ENCODE data around the gene CYP2D6. TPM values are rescaled to one million over a fixed set of nuclear protein-coding genes. Genes with fewer than 3 reads are reported as not detected.

Gene CYP2D6
- total RNA-seq, 1 experiment from 2014 or later: 2.7 TPM

GRCh38 chr22:42155053-42155543 is 24.5 kb upstream of the CYP2D6 start:
- Histone ChIP-seq H3K9me3 (ENCODE audit: control insufficient read depth, insufficient read depth, low read depth, low read length) (no peaks in the 10 kb centered on the region), H3K36me3 (ENCODE audit: control insufficient read depth, insufficient read depth, low read length) (peaks cover 2% of the 10 kb centered on the region; the same call in 1 of the 2 replicates), H3K4me1 (ENCODE audit: control insufficient read depth, insufficient read depth, low read length) (no peaks in the 10 kb centered on the region), H3K4me3 (ENCODE audit: low read depth in 2 of 2, low read length in 2 of 2) (no peak overlapping the region), H3K27ac (ENCODE audit: low read length) (no peak overlapping the region), H3K27me3 (ENCODE audit: control insufficient read depth, insufficient read depth, low read length) (no peaks in the 10 kb centered on the region)
- ChIA-PET CTCF (no interaction called here), POLR2A (no interaction called here)
- in situ Hi-C loops (cut with HindIII; ENCODE audit: low pct_unique_long_range_greater_than_20kb, low sequenced_read_pairs) (no loop called here), intact Hi-C loops (cut with micrococcal nuclease; ENCODE audit: unreplicated experiment) (no loop called here)
- DNase-seq (ENCODE audit: low read depth, low spot score): no peak
- no peak for ATAC-seq
- no TSS peak for BruUV-seq (replicated peaks)
- TF ChIP-seq SIN3A (IDR thresholded peaks at IDR 0.05; ENCODE audit: borderline replicate concordance, insufficient read depth, low read depth, low read length) (no peak), TCF7L2 (IDR thresholded peaks at IDR 0.05; ENCODE audit: low read depth, low read length) (no peak), POLR2AphosphoS5 (IDR thresholded peaks at IDR 0.05; ENCODE audit: low read depth, low read length) (no peak), CTCF (IDR thresholded peaks at IDR 0.05) (no peak)
- TF ChIP-seq, protein P1, sequence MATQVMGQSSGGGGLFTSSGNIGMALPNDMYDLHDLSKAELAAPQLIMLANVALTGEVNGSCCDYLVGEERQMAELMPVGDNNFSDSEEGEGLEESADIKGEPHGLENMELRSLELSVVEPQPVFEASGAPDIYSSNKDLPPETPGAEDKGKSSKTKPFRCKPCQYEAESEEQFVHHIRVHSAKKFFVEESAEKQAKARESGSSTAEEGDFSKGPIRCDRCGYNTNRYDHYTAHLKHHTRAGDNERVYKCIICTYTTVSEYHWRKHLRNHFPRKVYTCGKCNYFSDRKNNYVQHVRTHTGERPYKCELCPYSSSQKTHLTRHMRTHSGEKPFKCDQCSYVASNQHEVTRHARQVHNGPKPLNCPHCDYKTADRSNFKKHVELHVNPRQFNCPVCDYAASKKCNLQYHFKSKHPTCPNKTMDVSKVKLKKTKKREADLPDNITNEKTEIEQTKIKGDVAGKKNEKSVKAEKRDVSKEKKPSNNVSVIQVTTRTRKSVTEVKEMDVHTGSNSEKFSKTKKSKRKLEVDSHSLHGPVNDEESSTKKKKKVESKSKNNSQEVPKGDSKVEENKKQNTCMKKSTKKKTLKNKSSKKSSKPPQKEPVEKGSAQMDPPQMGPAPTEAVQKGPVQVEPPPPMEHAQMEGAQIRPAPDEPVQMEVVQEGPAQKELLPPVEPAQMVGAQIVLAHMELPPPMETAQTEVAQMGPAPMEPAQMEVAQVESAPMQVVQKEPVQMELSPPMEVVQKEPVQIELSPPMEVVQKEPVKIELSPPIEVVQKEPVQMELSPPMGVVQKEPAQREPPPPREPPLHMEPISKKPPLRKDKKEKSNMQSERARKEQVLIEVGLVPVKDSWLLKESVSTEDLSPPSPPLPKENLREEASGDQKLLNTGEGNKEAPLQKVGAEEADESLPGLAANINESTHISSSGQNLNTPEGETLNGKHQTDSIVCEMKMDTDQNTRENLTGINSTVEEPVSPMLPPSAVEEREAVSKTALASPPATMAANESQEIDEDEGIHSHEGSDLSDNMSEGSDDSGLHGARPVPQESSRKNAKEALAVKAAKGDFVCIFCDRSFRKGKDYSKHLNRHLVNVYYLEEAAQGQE (IDR thresholded peaks at IDR 0.05; ENCODE audit: insufficient read depth in 1 of 2, low read depth in 2 of 2, low read length in 1 of 2): no peak

- TF ChIP-seq CTCF (IDR thresholded peaks at IDR 0.05) (no peak), POLR2AphosphoS5 (IDR thresholded peaks at IDR 0.05; ENCODE audit: low read depth, low read length) (no peak), SIN3A (IDR thresholded peaks at IDR 0.05; ENCODE audit: borderline replicate concordance, insufficient read depth, low read depth, low read length) (no peak), TCF7L2 (IDR thresholded peaks at IDR 0.05; ENCODE audit: low read depth, low read length) (no peak)
- TF ChIP-seq, protein P1 (IDR thresholded peaks at IDR 0.05; ENCODE audit: insufficient read depth in 1 of 2, low read depth in 2 of 2, low read length in 1 of 2): no peak
- H3K27ac ChIP-seq (ENCODE audit: low read length): no peak overlapping the region
- H3K36me3 ChIP-seq (ENCODE audit: control insufficient read depth, insufficient read depth, low read length): peaks cover 2% of the 10 kb centered on the region; the same call in 1 of the 2 replicates
- intact Hi-C loops (cut with micrococcal nuclease; ENCODE audit: unreplicated experiment): no loop called here
- H3K4me3 ChIP-seq (ENCODE audit: low read depth in 2 of 2, low read length in 2 of 2): no peak overlapping the region
- H3K4me1 ChIP-seq (ENCODE audit: control insufficient read depth, insufficient read depth, low read length): no peaks in the 10 kb centered on the region
- no peaks in the 10 kb centered on the region for H3K27me3 ChIP-seq (ENCODE audit: control insufficient read depth, insufficient read depth, low read length)
- ATAC-seq (no peak), DNase-seq (ENCODE audit: low read depth, low spot score) (no peak)
- ChIA-PET POLR2A (no interaction called here), CTCF (no interaction called here)
- no TSS peak for BruUV-seq (replicated peaks)
- H3K9me3 ChIP-seq (ENCODE audit: control insufficient read depth, insufficient read depth, low read depth, low read length): no peaks in the 10 kb centered on the region
- in situ Hi-C loops (cut with HindIII; ENCODE audit: low pct_unique_long_range_greater_than_20kb, low sequenced_read_pairs): no loop called here
Measured at GRCh38 chr22:42154293-42155052, 23.9 kb upstream of the CYP2D6 start.
